Germinal center (tissue), 1 donor: ENCODE data around the gene USB1.

Experiments used
- DNase-seq: peaks from one replicate; pipeline ENCODE4 v3.0.0; 2012; ENCODE audit warnings: mixed read lengths, low spot score

Gene USB1

DNA sequence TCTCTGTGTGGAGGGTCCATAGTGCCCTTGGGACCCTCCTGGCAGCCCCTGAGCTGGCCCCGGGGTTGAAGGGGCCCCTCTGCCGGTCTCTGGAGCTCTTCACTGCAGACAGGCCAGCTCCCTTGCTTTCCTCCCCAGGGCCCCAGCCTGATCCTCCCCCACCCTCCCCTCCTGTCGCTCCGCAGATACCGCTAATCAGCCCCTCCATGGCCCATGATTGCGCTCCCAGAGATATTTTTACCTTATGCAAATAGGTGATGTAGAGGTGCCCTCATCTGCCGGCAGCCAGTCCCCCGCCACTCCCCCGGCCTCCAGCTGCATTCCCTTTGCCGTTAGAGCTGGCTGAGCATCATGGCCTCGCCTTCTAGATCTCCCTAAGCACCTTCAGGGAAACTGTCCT is 33.6 kb downstream of the USB1 start:
- peak; percentile 48 for DNase-seq

DNA sequence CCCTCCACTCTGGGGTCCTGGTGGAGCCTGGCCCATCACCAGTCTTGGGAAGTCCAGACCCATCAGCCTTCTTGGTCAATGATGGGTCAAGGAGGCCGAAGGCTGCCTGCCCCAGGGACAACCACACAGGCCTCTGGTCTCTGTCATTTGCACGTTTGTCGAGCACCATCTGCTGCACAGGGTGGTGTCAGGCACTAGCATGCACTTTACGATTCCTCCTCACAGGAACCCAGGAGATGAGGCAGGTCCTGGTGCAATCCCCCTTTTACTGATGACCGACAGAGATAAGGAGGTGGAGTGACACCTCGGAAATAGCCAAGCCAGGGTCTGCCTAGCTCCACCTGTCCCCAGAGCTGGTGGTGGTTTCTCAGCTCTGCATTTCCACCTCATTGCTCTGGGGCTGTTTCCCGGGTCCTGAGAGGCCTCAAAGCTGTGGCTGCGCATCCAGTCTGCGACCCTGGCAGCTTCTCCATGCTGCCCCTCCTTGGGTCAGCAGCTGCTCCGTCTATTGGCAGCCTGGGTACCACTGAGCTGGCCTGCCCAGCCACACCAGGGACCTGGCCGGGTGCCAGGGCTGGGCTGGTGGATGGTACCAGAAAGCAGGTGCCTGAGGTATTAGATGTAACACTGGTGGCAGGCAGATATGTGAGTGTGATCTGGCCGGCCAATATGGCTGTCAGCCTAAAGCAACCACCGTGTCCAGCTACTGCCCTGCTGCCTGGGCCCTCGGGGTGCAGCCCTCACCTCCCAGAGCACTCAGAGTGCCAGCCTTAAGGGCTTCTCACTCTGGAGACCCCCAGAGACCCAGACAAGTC is 34.4 kb downstream of the USB1 start:
- DNase-seq = no peak

DNA sequence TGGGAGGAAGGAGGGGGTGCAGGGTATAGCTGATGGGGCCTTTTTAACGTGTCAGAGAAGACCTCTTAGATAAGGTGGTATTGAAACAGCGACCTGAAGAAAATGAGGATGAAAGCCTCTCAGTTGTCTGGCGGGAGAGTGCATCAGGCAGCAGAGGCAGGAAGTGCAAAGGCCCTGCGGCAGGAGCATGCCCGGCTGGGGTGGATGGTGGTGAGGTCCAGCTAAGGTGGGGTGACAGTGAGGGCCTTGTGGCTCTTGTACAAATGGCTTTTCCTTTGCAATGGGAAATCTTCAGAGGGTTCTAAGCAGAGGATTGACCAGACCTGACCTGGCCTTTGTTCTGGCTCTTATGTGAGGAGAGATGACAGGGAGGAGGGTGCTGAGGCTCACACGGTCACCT is 35.7 kb downstream of the USB1 start:
- DNase-seq = no peak

DNA sequence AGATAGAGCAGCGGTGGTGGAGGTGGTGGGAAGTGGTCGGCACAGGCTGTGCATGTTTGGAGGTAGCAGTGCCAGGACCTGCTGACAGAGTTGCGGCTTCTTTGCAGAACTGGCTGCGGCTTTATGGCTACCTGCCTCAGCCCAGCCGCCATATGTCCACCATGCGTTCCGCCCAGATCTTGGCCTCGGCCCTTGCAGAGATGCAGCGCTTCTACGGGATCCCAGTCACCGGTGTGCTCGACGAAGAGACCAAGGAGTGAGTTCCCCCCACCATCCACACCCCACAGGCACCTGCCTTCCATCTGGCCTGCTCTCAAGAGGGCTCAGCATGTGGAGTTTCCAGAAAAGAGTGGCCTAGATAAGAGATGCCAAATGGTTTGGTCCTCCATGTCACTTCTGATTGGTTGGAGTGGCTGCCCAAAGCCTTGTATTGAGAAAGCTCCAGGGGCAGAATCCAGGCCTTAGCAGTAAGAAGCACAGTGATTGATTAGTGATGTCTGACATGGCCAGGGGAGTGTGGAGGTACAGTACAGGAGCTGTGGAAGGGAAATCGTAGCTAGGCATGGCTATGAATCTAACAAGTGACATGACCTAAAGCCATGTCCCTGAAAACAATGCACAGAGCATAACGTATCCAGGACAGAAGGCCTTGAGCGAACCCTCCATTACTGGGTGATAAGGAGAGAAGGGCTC is 36.3 kb downstream of the USB1 start:
- DNase-seq = no peak

DNA sequence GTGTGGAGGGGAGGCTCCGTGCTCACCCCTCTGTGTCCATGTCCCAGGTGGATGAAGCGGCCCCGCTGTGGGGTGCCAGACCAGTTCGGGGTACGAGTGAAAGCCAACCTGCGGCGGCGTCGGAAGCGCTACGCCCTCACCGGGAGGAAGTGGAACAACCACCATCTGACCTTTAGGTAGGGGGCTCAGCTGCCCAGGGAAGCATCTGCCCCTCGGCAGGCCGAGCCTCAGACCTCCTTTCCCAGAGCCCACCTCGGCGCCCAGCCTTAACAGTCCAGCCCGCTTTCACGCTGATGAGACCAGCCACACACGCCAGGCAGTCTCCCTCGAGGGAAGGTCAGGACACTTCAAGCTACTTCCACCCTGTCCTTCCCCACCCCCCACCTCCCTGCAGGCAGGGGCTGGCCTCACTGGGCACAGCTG is 37.0 kb downstream of the USB1 start:
- no peak for DNase-seq

DNA sequence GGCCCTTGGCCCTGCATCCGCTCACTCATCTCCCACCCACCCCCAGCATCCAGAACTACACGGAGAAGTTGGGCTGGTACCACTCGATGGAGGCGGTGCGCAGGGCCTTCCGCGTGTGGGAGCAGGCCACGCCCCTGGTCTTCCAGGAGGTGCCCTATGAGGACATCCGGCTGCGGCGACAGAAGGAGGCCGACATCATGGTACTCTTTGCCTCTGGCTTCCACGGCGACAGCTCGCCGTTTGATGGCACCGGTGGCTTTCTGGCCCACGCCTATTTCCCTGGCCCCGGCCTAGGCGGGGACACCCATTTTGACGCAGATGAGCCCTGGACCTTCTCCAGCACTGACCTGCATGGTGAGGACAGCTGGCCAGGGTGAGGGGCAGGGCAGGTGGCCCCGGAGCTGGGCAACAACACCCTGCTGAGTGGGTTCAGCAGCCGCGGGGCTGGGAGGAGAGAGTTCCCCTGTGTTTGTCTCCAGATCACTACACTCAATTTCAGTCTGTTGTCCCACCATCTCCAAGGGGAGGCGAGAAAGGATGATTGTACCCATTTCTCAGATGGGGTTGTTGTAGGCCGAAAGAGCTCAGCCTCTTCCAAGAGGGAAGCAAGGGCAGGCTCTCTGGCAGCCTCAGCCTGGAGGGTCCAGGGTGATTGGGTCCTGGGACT is 38.8 kb downstream of the USB1 start:
- no peak for DNase-seq

DNA sequence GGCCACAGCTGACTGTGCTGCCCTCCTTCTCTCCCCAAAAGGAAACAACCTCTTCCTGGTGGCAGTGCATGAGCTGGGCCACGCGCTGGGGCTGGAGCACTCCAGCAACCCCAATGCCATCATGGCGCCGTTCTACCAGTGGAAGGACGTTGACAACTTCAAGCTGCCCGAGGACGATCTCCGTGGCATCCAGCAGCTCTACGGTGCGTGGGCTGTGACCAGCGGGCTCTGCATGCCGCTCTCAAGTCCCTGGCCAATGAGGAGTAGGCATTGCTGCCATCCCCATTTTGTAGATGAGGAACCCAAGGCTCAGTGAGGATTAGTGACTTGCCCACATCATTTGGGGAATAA is 39.3 kb downstream of the USB1 start:
- no peak for DNase-seq

DNA sequence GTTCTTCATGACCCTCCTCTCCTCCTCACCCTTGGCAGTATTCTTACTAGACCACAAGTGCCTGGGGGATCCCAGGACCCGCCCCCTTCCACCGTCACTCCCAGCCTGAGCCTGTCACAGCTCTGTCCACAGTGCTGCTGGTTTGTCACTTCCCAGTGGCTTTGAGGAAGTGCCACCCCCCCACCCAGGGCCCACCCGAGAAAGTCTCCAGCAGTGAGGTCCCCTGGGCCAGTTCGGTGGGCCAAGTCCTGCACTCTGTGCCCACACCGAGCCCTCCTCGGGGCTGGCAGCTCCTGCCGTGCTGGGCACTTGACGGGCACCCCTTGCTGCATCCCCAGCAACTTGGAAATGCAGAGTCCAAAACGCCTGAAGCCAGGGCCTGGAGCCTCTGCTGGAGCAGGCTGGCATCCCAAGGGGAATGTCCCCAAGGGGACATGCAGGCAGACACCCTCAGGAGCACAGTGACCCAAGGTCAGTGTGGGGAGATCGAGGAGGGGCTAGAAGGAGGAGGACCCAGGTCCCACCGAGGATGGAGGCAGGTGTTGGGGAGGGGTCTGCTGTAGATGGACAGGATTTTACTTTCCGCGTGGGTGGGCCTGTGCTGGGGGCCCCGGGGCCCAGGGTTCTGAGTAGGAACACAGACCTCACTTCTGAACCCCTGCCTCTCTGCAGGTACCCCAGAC is 39.9 kb downstream of the USB1 start:
- no peak for DNase-seq

DNA sequence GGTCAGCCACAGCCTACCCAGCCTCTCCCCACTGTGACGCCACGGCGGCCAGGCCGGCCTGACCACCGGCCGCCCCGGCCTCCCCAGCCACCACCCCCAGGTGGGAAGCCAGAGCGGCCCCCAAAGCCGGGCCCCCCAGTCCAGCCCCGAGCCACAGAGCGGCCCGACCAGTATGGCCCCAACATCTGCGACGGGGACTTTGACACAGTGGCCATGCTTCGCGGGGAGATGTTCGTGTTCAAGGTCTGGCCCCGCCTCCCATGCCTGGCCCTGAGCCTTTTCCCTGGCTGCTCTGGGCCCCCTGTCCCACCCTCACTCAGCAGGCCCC is 40.4 kb downstream of the USB1 start:
- no peak for DNase-seq

DNA sequence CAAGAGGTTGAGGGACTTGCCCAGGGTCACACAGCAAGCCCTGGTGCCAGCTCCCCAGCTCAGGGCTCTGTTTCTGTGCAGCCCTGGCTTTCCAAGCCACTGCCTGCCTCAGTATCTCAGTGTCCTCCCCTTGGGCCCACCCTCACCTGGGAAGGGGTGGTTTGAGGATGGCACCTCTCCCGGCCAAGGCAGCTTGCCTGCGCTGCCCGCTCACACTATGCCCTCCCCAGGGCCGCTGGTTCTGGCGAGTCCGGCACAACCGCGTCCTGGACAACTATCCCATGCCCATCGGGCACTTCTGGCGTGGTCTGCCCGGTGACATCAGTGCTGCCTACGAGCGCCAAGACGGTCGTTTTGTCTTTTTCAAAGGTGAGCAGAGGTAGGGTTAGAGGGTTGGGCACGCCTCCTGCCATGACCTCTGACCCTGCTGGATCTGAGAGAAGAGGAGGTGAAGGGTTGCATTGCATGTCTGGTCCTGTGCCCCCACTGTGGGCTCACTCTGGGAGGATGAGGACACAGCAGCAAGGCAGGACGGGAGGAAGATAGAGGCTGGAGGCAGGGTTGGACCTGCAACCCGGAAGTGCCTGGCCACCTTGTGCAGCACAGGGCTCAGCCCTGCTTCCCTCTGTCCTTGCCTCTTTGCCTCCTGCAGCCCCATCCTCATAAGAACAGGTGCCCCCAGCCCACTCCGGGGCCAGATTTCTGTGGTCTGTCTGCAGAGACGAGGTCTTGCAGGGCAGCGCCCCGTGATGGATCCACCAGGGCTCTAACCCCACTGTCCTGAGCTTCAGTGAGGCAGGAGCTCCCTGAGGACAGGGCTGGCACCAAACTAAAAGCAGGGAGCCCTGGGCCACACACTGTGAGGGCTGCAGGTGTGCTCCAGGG is 41.0 kb downstream of the USB1 start:
- no peak for DNase-seq

DNA sequence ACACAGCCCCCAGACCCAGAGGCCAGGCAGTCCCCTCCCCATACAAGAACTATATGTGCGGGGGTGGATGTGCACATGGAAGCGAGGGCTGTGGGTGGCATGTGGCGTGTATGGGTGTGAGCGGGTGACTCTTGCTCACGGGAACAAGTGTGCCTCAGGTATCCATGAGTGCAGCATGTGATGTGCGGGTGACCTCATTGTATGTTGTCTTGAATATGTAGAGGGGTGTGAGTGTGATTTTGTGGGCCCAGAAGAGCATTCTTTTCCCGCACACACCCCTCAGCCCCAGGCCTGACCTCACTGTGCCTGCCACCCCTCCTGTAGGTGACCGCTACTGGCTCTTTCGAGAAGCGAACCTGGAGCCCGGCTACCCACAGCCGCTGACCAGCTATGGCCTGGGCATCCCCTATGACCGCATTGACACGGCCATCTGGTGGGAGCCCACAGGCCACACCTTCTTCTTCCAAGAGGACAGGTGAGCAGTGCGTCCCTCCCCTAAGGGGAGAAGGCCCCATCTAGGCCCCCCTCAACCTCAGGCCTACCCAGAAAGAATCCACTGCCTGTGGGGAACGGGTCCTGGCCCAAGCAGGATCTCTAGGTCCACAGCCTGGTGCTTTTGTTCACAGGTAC is 41.8 kb downstream of the USB1 start:
- no peak for DNase-seq

DNA sequence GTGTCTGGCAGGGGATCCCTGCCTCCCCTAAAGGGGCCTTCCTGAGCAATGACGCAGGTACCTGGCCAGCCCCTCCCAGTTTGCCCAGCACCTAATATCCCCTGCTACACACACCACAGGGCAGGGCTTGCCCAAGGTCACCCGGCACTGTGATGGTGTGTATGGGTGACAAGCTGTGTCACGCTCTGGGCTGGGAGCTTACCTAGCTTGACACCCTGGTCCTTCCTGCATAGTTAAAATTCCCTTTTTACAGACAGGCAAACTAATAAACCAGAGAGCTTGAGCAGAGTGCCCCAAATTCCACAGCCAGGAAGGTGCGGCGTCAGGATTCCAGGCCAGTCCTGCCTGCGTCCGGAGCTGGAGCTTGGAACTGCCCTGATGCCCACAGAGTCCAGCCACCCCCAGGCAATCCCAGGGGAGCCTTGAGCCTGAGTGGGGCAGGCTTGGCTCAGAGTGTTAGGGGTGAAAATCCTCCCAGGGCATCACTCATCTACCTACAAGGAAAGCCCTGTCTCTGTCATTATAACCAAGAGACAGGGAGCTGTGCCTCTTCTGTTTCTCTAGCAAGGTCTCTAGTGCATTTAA is 42.5 kb downstream of the USB1 start:
- no peak for DNase-seq

DNA sequence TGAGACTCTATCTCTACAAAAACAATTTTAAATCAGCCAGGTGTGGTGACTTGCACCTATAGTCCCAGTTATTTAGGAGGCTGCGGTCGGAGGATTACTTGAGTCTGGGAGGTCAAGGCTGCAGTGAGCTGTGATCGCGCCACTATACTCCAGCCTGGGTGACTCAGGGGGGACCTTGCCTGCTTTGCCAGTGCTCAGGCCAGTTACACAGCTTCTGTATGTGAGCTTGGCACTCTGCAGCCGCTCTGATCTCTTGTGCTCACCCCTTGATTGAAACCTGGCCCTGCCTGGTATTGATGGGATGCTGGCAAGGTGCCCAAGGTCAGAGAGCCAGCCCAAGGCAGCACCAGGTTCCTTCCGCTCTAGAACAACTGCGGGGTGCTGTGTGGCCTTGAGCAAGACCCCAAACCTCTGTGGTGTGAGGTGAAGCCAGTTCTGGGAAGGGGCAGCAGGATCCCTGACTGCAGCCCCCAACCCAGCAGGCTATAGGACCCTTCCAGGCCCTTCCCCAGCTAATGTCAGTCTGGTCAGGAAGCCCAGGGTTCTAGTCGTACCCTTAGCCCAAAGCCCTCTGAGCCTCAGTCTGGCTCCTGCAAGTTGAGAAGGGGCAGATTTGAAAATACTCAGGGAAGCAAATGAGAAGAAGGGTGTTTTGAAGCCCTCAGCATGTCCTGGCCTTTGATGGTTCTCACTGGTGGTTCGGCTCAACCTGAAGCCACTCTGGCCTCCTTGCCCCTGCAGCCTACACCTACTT is 43.2 kb downstream of the USB1 start:
- DNase-seq = no peak

DNA sequence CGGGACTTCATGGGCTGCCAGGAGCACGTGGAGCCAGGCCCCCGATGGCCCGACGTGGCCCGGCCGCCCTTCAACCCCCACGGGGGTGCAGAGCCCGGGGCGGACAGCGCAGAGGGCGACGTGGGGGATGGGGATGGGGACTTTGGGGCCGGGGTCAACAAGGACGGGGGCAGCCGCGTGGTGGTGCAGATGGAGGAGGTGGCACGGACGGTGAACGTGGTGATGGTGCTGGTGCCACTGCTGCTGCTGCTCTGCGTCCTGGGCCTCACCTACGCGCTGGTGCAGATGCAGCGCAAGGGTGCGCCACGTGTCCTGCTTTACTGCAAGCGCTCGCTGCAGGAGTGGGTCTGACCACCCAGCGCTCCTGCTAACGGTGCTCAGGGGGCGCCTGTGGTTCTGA is 43.9 kb downstream of the USB1 start:
- no peak for DNase-seq

DNA sequence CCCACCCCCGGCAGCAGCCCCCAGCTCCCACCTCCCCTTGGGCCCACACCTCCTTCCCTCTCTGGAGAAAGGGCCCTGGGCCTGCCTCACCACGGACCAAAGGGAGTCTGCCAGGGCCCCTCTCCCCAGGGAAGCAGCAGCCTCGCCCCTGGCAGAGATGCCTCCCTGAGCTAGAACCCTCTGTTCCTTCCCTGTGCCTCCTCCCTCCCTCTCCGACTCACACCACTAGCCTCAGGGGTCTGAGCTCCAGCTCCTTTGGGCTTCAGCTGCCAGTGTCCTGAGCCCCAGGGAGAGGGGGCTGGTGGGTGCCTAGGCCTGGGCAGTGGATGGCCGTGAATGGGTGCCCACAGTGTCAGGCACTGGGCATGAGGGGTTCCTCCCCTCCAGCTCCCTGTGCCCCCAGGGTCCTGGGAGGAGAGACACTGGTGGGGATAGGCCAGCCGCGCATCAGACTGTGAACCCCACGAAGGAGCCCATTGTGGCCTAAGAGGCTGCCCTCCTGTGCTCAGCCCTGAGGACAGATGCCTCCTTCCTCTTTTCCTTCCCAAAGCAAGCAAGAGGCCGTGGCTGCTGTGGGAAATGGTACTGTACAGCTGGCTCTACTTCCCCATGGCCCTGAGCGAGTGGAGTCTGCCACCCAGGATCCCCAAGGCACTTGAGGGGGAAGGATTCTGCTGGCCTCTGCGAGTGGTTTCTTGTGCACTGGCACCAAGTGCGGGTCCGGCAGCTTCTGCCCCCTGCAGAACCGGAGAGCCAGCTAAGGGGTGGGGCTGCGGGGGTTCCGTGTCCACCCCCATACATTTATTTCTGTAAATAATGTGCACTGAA is 45.1 kb downstream of the USB1 start:
- no peak for DNase-seq

DNA sequence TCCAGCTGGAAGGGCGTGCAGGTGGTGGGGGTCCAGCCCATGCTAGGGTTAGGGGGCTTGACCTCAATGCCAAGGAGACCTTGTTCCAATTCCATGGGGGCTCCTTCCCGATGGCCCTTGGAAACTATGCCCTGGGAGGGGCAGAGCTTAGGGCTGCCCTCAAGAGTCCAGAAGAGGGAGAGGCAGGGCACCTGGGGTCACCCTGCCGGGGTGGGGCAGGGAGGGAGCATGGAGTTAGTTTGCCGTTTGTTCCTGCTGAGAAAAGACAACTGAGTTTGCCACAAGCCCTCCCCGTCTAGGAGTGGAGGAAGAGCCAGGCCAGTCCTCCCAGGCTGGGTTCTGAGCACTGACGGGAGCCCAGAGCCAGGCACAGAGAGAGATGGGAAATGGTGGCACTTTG is 45.7 kb downstream of the USB1 start:
- DNase-seq = no peak

DNA sequence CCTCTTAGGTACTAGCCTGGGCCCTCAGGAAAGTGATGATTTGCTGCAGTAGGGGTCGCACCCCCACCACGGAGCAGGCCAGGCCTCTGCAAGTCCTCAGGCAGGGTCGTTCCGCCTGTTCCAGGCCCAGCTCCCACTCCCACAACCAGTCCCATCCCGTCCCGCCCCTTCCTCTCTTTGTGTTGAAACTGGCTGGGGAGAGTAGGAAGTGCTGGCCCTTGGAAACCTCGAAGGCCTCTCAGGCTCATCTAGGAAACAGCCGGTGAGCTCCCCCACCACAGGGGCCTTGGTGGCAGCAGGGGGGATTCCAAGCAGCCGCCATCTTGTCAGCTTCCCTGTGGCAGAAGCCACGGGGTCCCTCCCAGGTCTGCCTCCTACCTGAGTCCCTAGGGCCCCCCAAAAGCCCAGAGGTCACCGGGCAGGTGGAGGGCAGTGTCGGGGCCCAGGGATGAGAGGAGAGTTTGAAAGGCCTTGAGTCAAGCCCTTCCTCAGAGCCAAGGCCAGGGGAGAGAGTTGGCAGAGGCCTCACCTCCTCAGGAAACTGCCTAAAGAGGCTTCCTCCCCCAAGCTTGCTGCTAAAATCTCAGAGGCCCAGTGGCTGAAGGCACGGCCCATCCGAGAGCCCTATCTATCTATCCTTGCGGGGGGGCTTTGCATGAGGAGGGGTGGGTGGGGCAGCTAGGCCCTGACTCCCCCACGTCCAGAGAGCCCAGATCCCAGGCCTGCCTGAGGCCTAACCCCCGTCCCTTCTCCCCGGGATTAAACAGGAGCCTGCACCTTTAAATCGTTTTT is 46.5 kb downstream of the USB1 start:
- no peak for DNase-seq

DNA sequence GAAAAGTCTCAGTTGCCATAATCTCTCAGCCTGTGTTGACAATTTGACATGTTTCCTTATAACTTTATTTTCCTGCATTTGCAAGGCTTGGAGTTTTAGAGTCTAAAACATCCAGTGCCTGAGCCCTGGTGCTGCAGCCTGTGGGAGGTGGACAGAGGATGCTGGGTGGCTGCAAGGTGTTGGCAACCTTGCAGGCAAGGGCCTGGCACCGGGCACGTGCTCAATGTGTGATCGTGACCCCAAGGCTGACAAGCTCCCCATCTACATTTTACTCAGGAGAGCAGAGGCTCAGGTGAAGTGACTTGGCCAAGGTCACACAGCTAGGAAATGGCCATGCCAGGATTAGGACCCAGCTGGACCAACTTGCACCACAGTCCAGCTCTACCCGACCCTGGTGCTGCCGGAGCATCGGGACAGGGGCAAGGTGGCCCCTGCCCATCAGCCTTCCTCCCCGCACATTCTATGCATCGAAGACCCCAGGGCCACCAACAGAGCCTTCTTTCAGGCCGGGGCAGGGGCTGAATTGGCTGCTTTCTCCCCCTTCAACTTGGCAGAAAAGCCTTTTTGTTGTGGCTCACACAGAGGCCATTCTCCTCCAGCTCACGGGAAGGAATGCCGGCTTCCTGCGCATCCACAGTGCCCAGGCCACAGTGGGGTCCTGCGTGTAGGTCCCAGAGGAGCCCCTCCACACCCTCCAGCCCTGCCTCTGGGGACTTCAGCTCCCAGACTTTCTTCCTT is 47.5 kb downstream of the USB1 start:
- DNase-seq = no peak
